WTC11 (cell line): ENCODE measurements around the gene NRXN3.

Source experiments
- ESRRA ChIP-seq: sonication (generic); formaldehyde crosslinking; IDR thresholded peaks from 2 replicates; pipeline ENCODE4 v1.8.1; 2022; ENCODE audit warnings: mild to moderate bottlenecking, missing genetic modification reagents, borderline replicate concordance
- TEAD4 ChIP-seq: sonication (generic); formaldehyde crosslinking; IDR thresholded peaks from 2 replicates; pipeline ENCODE4 v1.8.0; 2022; ENCODE audit warnings: mild to moderate bottlenecking, missing genetic modification reagents
- TF ChIP-seq, protein P1 (sequence below): fragments of 200-600 bp; IDR thresholded peaks from 2 replicates; pipeline ENCODE4 v1.8.0; 2022; ENCODE audit warnings: antibody characterized with exemption

DNA sequence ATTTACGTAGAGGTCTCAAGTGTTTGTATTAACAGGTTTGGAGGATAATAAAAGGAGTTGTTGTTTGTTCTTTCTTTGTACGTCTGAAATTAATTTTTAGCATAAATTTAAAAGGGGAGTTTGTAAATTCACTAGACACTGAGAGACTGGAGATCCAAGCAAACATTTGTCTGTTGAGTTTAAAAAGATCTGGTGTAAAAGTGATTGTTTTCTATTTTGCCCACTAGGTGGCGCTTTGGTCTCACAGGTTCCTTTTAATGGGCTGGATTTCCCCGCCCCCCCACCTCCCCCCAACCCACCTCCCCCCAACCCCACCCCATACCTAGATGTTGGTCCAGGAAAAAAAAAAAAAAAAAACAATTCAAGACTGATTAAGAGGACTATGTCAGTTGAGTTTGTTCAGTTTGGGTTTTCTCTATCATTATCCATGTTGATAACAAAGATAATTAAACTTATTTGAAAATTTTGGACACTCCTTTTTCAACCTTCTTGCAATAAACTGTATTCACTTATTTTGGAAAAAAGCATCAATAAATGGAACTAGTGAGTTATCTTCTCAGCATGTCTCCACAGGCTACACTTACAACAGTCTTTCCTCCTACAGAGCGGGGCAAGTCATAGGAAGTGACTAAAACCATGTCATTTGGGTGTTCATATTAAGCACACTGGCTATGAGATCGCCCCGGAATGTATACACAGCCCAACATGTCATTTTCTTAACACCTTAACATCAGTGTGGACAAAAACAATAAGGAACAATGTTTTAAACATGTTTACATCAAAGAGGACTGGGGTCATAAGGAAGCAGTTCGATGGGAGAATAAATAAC, 841.1 kb downstream of the NRXN3 start:
- TF ChIP-seq TEAD4, result no peak
- TF ChIP-seq, protein P1, sequence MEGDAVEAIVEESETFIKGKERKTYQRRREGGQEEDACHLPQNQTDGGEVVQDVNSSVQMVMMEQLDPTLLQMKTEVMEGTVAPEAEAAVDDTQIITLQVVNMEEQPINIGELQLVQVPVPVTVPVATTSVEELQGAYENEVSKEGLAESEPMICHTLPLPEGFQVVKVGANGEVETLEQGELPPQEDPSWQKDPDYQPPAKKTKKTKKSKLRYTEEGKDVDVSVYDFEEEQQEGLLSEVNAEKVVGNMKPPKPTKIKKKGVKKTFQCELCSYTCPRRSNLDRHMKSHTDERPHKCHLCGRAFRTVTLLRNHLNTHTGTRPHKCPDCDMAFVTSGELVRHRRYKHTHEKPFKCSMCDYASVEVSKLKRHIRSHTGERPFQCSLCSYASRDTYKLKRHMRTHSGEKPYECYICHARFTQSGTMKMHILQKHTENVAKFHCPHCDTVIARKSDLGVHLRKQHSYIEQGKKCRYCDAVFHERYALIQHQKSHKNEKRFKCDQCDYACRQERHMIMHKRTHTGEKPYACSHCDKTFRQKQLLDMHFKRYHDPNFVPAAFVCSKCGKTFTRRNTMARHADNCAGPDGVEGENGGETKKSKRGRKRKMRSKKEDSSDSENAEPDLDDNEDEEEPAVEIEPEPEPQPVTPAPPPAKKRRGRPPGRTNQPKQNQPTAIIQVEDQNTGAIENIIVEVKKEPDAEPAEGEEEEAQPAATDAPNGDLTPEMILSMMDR, result peak; percentile 61
- no peak for TF ChIP-seq ESRRA (CRISPR knock-in tag)
